Brain pericyte (primary cell): ENCODE results near the gene ZNF74.
"Not testable (repeated sequence)": the region's sequence is repeated elsewhere in the genome, so short reads cannot be mapped to it uniquely, and the experiment has no call there.

Experiments
- DNase-seq: peaks from one replicate; pipeline ENCODE4 v3.0.0-alpha.2; 2012; ENCODE audit warnings: low read depth, low spot score

ZNF74 gene

DNA sequence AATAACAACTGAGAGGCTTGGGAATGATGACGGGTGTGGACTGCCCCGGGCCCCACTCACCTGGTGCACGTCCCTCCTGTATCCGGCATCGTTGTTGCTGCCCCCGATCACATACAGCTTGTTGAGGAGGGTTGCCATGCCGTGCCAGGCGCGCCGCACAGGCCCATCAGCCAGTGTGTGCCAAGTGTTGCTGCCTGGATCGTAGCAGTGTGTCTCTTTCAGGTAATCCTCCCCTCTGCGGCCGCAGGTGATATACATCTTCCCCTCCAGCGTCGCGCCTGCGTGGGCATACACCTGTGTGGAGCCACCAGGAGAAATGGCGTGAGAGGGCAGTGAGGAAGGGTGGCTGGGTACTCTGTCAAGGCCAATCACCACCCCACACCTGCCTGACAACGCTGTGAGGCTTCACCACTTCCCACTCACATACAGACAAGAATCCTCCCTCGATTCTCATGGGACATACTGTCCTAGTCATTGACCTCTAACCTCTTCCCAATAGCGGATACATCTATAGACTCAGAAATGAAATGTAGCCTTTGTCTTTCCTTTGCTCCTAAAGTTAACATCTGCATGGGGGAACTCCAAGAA is 52.5 kb downstream of the ZNF74 start:
- no peak for DNase-seq

DNA sequence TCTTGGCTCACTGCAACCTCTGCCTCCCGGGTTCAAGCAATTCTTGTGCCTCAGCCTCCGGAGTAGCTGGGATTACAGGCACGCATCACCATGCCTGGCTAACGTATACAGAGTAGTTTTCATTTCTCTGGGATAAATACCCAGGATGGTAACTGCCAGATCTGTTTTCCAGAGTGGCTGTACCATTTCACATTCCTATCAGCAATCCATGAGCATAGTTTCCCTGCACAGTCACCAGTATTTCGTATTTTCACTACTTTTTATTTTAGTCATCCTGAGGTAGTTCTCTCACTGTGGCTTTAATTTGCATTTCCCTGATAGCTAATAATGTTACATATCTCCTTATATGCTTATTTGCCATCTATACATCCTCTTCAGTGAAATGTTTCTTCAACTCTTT is 54.7 kb downstream of the ZNF74 start:
- DNase-seq = no peak

DNA sequence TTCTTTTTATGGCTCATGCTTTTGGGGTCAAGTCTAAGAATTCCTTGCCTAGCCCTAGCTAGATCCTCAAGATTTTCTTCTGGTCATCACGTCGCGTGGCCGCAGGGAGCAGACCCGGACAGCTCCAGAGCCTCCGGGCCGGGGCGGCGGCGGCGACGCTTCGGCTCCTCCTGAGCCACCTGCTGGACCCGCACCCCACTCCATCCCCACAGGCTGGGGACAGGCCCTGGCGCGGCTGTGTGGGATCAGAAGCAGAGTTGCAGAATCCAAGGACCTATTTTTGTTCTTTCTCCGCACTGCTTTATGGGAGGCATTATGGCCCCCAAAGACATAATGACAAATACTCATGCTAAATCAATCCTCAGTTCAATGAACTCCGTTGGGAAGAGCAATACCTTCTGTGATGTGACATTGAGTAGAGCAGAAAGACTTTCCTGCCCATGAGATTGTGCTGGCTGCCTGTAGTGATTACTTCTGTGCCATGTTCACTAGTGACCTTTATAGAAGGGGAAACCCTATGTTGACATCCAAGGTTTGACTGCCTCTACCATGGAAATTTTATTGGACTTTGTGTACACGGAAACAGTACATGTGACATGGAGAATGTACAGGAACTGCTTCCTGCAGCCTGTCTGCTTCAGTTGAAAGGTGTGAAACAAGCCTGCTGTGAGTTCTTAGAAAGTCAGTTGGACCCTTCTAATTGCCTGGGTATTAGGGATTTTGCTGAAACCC is 56.0 kb downstream of the ZNF74 start:
- no peak for DNase-seq

DNA sequence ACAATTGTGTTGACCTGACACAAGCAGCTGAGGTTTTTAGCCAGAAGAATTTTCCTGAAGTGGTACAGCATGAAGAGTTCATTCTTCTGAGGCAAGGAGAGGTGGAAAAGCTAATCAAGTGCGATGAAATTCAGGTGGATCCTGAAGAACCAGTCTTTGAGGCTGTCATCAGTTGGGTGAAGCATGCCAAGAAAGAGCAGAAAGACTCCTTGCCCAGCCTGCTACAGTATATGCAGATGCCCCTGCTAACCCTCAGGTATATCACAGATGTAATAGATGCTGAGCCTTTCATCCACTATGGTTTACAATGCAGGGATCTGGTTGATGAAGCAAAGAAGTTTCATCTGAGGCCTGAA is 56.6 kb downstream of the ZNF74 start:
- DNase-seq = no peak

DNA sequence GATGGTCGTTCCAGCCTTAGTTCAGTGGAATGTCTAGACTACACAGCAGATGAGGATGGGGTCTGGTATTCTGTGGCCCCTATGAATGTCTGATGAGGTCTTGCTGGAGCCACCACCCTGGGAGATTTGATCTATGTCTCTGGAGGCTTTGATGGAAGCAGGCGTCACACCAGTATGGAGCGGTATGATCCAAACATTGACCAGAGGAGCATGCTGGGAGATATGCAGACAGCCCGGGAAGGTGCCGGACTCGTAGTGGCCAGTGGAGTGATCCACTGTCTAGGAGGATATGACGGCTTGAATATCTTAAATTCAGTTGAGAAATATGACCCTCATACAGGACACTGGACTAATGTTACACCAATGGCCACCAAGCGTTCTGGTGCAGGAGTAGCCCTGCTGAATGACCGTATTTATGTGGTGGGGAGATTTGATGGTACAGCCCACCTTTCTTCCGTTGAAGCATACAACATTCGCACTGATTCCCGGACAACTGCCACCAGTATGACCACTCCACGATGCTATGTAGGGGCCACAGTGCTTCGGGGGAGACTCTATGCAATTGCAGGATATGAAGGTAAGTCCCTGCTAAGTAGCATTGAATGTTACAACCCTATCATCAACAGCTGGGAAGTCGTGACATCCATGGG is 57.3 kb downstream of the ZNF74 start:
- not testable (repeated sequence) for DNase-seq

DNA sequence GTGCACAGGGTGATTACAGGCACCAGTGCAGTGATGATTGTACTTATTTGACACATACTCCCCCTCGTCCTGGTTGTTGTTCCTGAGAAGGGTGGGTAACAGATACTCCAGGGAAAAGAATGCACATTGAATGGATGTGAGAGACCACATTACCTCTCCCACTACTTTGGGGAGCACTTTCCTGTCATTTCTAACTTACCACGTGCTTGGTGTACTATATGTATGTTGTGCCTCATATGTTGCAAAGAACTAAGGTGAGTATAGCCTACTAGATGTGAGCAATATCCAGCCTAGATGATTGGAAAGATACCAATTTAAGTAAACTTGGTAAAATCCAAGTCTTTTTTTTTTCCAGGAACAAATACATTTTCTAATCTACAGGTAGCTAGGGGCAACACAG is 58.0 kb downstream of the ZNF74 start:
- no peak for DNase-seq

DNA sequence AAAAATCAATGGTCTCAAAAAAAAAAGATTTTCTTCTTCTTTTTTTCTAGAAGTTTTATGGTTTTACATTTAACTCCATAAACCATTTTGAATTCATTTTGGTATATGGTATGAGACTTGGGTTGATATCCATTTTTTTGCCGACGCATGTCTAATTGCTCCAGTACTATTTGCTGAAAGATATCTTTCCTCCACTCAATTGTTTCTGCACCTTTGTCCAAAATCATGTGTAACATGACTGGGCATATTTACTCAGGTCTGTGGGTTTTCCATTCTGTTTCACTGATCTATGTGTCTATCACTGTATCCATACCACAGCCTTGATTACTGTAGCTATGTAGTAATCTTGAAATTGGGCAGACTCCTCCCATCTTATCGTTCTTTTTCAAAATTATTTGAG is 59.3 kb downstream of the ZNF74 start:
- no peak for DNase-seq

DNA sequence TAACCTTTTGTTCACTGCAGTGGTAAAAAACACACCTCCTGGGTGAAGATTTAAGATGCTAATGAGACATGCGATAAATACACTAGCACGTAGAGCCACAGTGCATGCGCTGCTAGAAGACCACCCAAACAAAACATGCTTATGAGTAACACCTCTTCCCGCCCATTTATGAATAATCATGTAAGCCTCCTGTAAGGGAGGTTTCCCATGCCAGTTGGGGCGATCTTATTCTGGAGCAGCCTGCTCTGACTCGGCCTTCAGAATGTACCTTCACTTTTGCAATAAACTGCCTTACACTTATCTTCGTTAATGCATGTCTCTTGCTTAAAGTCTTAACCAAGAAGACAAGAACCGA is 61.7 kb downstream of the ZNF74 start:
- DNase-seq = no peak

DNA sequence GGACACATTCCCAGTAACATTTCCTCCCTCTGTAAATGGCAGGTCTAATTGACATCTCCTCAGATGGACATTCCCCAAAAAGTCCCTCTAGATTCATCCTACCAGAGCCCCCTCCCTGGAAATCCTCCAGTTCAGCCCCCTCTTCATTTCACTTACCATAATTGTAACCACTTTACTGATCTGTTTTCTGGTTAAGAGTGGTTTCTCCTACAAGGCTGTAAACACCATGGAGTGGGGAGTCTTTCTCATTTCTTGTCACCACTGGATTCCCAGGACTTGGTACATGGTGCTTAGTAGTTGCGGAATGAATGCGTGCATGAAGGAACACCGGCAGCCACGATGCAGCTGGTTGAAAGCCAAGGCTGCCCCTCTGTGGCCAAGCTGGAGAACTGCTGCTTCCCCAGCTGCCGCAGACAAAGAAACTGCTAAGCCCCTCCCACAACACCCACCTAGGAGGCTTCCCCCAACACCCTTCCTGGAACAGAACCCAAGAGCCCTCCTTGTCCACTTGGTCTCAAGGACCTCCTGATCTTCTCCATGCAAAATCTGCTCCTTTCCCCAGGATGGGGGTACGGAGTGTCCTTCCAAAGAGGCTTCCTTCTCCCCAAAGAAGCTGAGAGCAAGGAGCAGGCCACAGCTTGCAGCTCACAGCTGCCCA is 62.2 kb downstream of the ZNF74 start:
- DNase-seq = no peak

DNA sequence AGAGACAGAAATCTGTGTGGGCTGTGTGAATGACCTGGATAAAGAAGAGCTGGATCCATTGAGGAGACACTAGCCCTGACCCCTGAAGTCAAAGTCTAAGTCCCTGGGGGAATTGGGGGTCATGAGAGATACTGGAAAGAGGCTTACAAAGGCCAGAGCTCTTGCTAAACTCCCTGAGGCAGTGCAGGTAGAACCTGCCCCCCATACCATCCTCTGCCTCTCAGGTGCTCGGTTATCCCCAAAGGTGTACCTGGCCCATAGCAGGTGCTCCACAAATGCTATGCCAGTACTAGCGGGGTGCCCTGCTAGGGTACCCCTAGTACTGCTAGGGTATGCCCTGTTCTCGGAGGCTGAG is 62.7 kb downstream of the ZNF74 start:
- no peak for DNase-seq

DNA sequence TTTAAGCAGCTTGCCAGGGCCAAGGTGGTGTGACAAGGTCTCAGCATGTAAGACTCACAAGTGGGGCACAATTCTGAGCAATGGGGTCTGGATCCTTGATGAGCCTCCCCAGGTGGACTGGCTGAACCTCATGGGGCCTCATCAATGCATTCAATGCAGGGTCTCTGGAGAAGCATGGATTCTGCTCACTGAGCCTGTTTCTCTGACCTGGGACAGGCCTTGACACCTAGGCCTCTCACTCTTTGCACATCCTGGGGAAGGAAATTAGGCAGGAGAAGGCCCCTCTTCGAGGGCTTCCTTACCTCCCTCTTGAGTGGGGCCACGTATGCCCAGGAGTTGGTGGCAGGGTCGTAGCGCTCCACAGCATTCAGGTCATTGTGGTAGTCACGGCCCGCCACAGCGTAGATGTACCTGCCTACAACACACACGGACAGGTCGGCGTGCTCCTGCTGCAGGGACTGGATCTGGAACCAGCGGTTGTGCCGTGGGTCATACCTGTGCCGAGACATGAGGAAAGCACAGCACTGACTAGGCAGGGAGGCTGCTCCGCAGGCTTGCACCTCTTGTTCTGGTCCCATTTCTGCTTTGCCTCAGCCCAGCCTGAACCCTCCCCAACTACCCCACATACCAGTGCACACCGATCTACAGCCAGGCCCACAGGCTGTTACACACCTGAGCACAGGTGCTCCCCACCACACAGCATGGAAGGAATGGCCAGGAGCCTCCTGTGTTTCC is 63.7 kb downstream of the ZNF74 start:
- DNase-seq = no peak
